HepG2 (cell line): ENCODE measurements around the gene HES2. TPM values are rescaled to one million over a fixed set of nuclear protein-coding genes. Genes with fewer than 3 reads are reported as not detected.

Source experiments
- ATAC-seq: fragments of 200-7000 bp; cut with Tn5 transposase; 3 replicates; pipeline ENCODE4 v1.9.1; 2020; ENCODE audit warnings: mild to moderate bottlenecking, moderate library complexity
- BruUV-seq: library from RNA; stranded (reverse); fragments of 400-500 nt; replicated peaks from 2 replicates; lab custom pipeline; 2021; lab: Mats Ljungman, UMichigan
- CTCF ChIA-PET: fragments of 300-600 bp; formaldehyde crosslinking; extraction: SDS; loops from one replicate; lab custom pipeline; 2021; ENCODE audit warnings: low total read pairs, inconsistent platforms, low intra/inter-chr PET ratio; lab: Yijun Ruan, JAX
- POLR2A ChIA-PET: fragments of 350-600 bp; sonication (Branson Sonifier 250); formaldehyde crosslinking; loops from one replicate; lab custom pipeline; 2020; ENCODE audit warnings: antibody characterized with exemption, inconsistent platforms; lab: Yijun Ruan, JAX
- DNase-seq: peaks from one replicate; pipeline ENCODE4 v3.0.0-alpha.2; 2015; ENCODE audit warnings: low spot score
- FAIRE-seq: peaks from 3 replicates; lab custom pipeline; 2011; peaks lifted over from hg19 to GRCh38; lab: Jason Lieb, UNC
- H2AFZ ChIP-seq: one replicate; pipeline ENCODE4 v1.6.1; 2011; ENCODE audit warnings: low read length, inconsistent platforms
- H3K27ac ChIP-seq: fragments of 300-600 bp; 3 replicates; pipeline ENCODE4 v1.8.0; 2011; ENCODE audit warnings: mixed run types, mild to moderate bottlenecking, mixed read lengths, low read length, inconsistent platforms; ENCODE audit not compliant: insufficient read depth; ENCODE audit errors: extremely low read length
- H3K27me3 ChIP-seq, 2 experiments: fragments of 200-600 bp in 1 of 2; 2 replicates in 1 of 2; 3 replicates in 1 of 2; pipeline versions ENCODE4 v1.6.0 to v1.8.0; 2011; ENCODE audit warnings: low read length in 2 of 2, mild to moderate bottlenecking in 2 of 2, moderate library complexity in 2 of 2, inconsistent platforms in 1 of 2; ENCODE audit not compliant: insufficient read depth in 2 of 2, control insufficient read depth in 1 of 2
- H3K36me3 ChIP-seq, 2 experiments: fragments of 200-600 bp in 1 of 2; replicated peaks in 1 of 2; 2 replicates in 1 of 2; 3 replicates in 1 of 2; pipeline versions ENCODE4 v1.5.1 to v1.8.0; 2011; ENCODE audit warnings: low read length in 2 of 2, inconsistent platforms in 1 of 2; ENCODE audit not compliant: insufficient read depth in 2 of 2, control insufficient read depth in 1 of 2
- H3K4me1 ChIP-seq: 2 replicates; pipeline ENCODE4 v1.5.1; 2012; ENCODE audit warnings: low read length, inconsistent platforms; ENCODE audit not compliant: insufficient read depth
- H3K4me2 ChIP-seq: 2 replicates; pipeline ENCODE4 v1.6.0; 2011; ENCODE audit warnings: low read depth, low read length, inconsistent platforms
- H3K4me3 ChIP-seq, 3 experiments: fragments of 200-600 bp in 1 of 3; sonication (generic), shearing (Covaris generic) in 1 of 3; replicated peaks in 1 of 3; 2 replicates each; pipeline ENCODE4 v1.5.1; 2011 to 2016; ENCODE audit warnings: low read length in 3 of 3, inconsistent platforms in 2 of 3, low read depth in 2 of 3, mild to moderate bottlenecking in 2 of 3, control low read depth in 1 of 3, mixed read lengths in 1 of 3; ENCODE audit not compliant: insufficient read depth in 1 of 3
- H3K79me2 ChIP-seq: one replicate; pipeline ENCODE4 v1.6.1; 2011; ENCODE audit warnings: low read length, inconsistent platforms; ENCODE audit not compliant: insufficient read depth
- H3K9ac ChIP-seq: 2 replicates; pipeline ENCODE4 v1.6.0; 2011; ENCODE audit warnings: mild to moderate bottlenecking, low read depth, low read length, inconsistent platforms; ENCODE audit not compliant: insufficient read depth
- H3K9me3 ChIP-seq: 2 replicates; pipeline ENCODE4 v1.5.1; 2012; ENCODE audit warnings: mild to moderate bottlenecking, low read length
- H4K20me1 ChIP-seq: 2 replicates; pipeline ENCODE4 v1.6.0; 2011; ENCODE audit warnings: inconsistent platforms, mild to moderate bottlenecking, low read length, moderate library complexity; ENCODE audit not compliant: insufficient read depth
- BRCA1 ChIP-seq: sonication (generic); formaldehyde crosslinking; IDR thresholded peaks from 2 replicates; pipeline ENCODE4 v1.4.0; 2020; ENCODE audit warnings: missing genetic modification reagents
- MXI1 ChIP-seq: IDR thresholded peaks from 3 replicates; pipeline ENCODE4 v1.6.1; 2012; ENCODE audit warnings: low read depth, low read length, inconsistent platforms, borderline replicate concordance
- NR2F2 ChIP-seq: IDR thresholded peaks from 2 replicates; pipeline ENCODE4 v1.6.1; 2012; ENCODE audit warnings: low read depth, inconsistent platforms, borderline replicate concordance
- PAF1 ChIP-seq: IDR thresholded peaks from 2 replicates; pipeline ENCODE4 v1.6.1; 2016; ENCODE audit warnings: missing genetic modification reagents, missing compliant biosample characterization
- POLR2AphosphoS5 ChIP-seq: IDR thresholded peaks from 2 replicates; pipeline ENCODE4 v1.6.1; 2012; ENCODE audit warnings: low read depth, low read length
- SIN3A ChIP-seq: IDR thresholded peaks from 2 replicates; pipeline ENCODE4 v1.6.1; 2011; ENCODE audit warnings: low read depth, mild to moderate bottlenecking, control low read depth, low read length, borderline replicate concordance
- SPEN ChIP-seq: sonication (generic); formaldehyde crosslinking; IDR thresholded peaks from 2 replicates; pipeline ENCODE4 v1.5.1; 2020; ENCODE audit warnings: low read depth, mild to moderate bottlenecking, missing genetic modification reagents
- SRSF1 ChIP-seq: fragments of 200-400 bp; formaldehyde crosslinking; optimal IDR thresholded peaks from 2 replicates; pipeline ENCODE3; 2017; ENCODE audit warnings: mild to moderate bottlenecking, low read depth, low read length, moderate library complexity
- ZFP37 ChIP-seq: sonication (generic); formaldehyde crosslinking; IDR thresholded peaks from 2 replicates; pipeline ENCODE4 v1.4.0; 2020; ENCODE audit warnings: missing genetic modification reagents, borderline replicate concordance
- ZNF101 ChIP-seq: sonication (generic); formaldehyde crosslinking; IDR thresholded peaks from 2 replicates; pipeline ENCODE4 v1.4.0; 2020; ENCODE audit warnings: mild to moderate bottlenecking, low read depth, missing genetic modification reagents, borderline replicate concordance
- ZNF224 ChIP-seq: sonication (generic); formaldehyde crosslinking; IDR thresholded peaks from 2 replicates; pipeline ENCODE4 v1.5.0; 2020; ENCODE audit warnings: mild to moderate bottlenecking, missing genetic modification reagents
- ZNF232 ChIP-seq: sonication (generic); formaldehyde crosslinking; IDR thresholded peaks from 2 replicates; pipeline ENCODE4 v1.4.0; 2020; ENCODE audit warnings: missing genetic modification reagents, borderline replicate concordance
- ZNF264 ChIP-seq: sonication (generic); formaldehyde crosslinking; IDR thresholded peaks from 2 replicates; pipeline ENCODE4 v1.4.0; 2020; ENCODE audit warnings: missing genetic modification reagents
- ZNF556 ChIP-seq: sonication (generic); formaldehyde crosslinking; IDR thresholded peaks from 2 replicates; pipeline ENCODE4 v1.4.0; 2020; ENCODE audit warnings: mild to moderate bottlenecking, missing genetic modification reagents, borderline replicate concordance
- ZNF678 ChIP-seq: sonication (generic); formaldehyde crosslinking; IDR thresholded peaks from 2 replicates; pipeline ENCODE4 v1.4.0; 2020; ENCODE audit warnings: mild to moderate bottlenecking, missing genetic modification reagents
- ZNF747 ChIP-seq: sonication (generic); formaldehyde crosslinking; IDR thresholded peaks from 2 replicates; pipeline ENCODE4 v1.8.1; 2023; ENCODE audit warnings: missing genetic modification reagents, mild to moderate bottlenecking, borderline replicate concordance
- ZSCAN21 ChIP-seq: sonication (generic); formaldehyde crosslinking; IDR thresholded peaks from 2 replicates; pipeline ENCODE4 v1.8.0; 2022; ENCODE audit warnings: mild to moderate bottlenecking, missing genetic modification reagents, moderate library complexity, borderline replicate concordance
- WGBS: methylation state at CpG from one replicate; pipeline ENCODE4 v1.1.6; 2017; ENCODE audit warnings: low lambda C conversion rate; 5-methylcytosine and 5-hydroxymethylcytosine counted together
- in situ Hi-C: cut with HindIII; loops from 2 replicates; pipeline ENCODE4 v1.10.0; 2017; ENCODE audit warnings: low pct_unique_long_range_greater_than_20kb; ENCODE audit not compliant: extremely low pct_ligation_motif_present
- intact Hi-C: fragments of 100-400 bp; cut with micrococcal nuclease; formaldehyde crosslinking; loops from one replicate; pipeline ENCODE4 v1.10.0; 2022; ENCODE audit not compliant: unreplicated experiment
- polyA plus RNA-seq, 8 experiments: library from polyadenylated mRNA; depleted of rRNA in 3 of 8; stranded (reverse) in 7 of 8; unstranded in 1 of 8; fragments of >200 nt; fragmentation: Illumina TruSeq in 4 of 8; extraction: Trizol in 4 of 8; gene quantifications; 2 replicates each; pipeline versions ENCODE4 v1.2.1 to v1.2.3, GENCODE V29; 2011 to 2016; ENCODE audit warnings: low read depth in 4 of 8, missing spikeins in 1 of 8, mixed read lengths in 1 of 8; ENCODE audit not compliant: insufficient read depth in 1 of 8
- total RNA-seq, 5 experiments: library from RNA; depleted of rRNA; stranded (reverse); fragments of >200 nt; fragmentation: Illumina TruSeq; extraction: Trizol; gene quantifications; 2 replicates each; pipeline ENCODE4 v1.2.3, GENCODE V29; 2016; ENCODE audit warnings: low read depth in 1 of 5
- TF ChIP-seq, protein P1 (sequence below): sonication (generic); formaldehyde crosslinking; IDR thresholded peaks from 2 replicates; pipeline ENCODE4 v1.5.0; 2020; ENCODE audit warnings: mild to moderate bottlenecking, missing genetic modification reagents, borderline replicate concordance
- TF ChIP-seq, protein P2 (sequence below): sonication (generic); formaldehyde crosslinking; IDR thresholded peaks from 2 replicates; pipeline ENCODE4 v1.5.0; 2020; ENCODE audit warnings: mild to moderate bottlenecking, missing genetic modification reagents, moderate library complexity

The HES2 gene
- total and polyA plus RNA-seq, 2 of the 13 experiments (the other 11 are each of a cell fraction or from before 2014, with no cell fraction given): 0.11 to 0.17 TPM

DNA sequence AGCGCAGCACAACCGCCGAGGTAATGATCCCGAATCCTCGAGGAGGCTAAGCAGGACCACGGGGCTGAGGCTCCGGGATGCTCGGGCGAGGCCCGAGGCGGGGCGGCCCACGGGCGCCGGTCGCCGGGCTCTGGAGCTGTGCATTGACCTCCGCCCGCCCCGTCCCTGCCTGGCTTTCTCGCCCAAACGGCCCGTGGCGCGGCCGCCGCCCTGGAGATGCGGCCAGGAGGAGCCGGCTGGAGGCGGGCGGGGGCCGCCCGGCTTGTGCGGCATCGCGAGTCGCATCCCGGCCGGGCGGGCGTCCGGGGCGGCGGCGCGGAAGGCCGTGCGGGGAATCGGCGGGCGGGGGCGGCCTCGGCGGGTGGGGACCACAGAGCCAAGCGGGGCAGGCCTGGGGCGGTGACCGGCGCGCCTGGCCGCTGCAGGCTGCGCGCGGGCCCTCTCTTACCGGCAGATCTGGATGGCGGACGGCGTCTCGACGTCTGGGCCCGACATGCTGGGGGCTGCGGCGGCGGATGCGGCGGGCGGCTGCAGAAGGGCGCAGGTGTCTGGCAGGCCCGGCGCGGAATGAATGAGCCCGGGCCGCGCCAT is 26.8 kb downstream of the HES2 start:
- Histone ChIP-seq H3K79me2 (peaks cover 17% of the 10 kb centered on the region), H3K27ac (peak overlapping the region; percentile 16), H3K4me3 (peak overlapping the region; percentile 65 to 76 (median 66)), H3K4me2 (peak overlapping the region; percentile 90), H3K4me1 (peaks cover 44% of the 10 kb centered on the region), H3K36me3 (no peaks in the 10 kb centered on the region), H3K27me3 (no peaks in the 10 kb centered on the region), H3K9ac (peak overlapping the region; percentile 88), H2AFZ (no peak overlapping the region), H4K20me1 (peaks cover 4% of the 10 kb centered on the region; the same call in 1 of the 2 replicates), H3K9me3 (no peaks in the 10 kb centered on the region)
- no TSS peak for BruUV-seq
- in situ Hi-C loops (no loop called here), intact Hi-C loops (loop anchor here (5.0 kb wide), 2 partner anchors 36 to 146 kb away; no protein-coding TSS in a partner anchor)
- WGBS: 20% methylated on average over 2 of the region's 83 CpGs
- DNase-seq (no peak), ATAC-seq (peak; percentile 21; the same call in 2 of the 3 replicates), FAIRE-seq (no peak)
- ChIA-PET POLR2A (interaction anchor here (1.0 to 3.8 kb wide), 6 partner anchors 9 to 187 kb away, joined by 3 to 24 read pairs (median 8); partner anchors contain the start of gene RNF207), CTCF (no interaction called here)
- TF ChIP-seq SIN3A (peak; percentile 70; the same call in 1 of the 2 replicates), ZNF101 (CRISPR knock-in tag) (no peak), ZNF224 (CRISPR knock-in tag) (no peak), BRCA1 (CRISPR knock-in tag) (no peak), SPEN (CRISPR knock-in tag) (peak; percentile 59; the same call in 1 of the 2 replicates), MXI1 (0 out of 3 replicates have a peak, but pooled peaks have one; percentile 37), ZNF264 (CRISPR knock-in tag) (no peak), ZNF747 (CRISPR knock-in tag) (no peak), ZSCAN21 (0 out of 2 replicates have a peak, but pooled peaks have one; percentile 11), PAF1 (no peak), POLR2AphosphoS5 (peak; percentile 9; the same call in 1 of the 2 replicates), ZNF556 (0 out of 2 replicates have a peak, but pooled peaks have one; percentile 37), ZNF232 (CRISPR knock-in tag) (no peak), ZFP37 (no peak), ZNF678 (0 out of 2 replicates have a peak, but pooled peaks have one; percentile 1), SRSF1 (peak; percentile 35), NR2F2 (0 out of 2 replicates have a peak, but pooled peaks have one; percentile 3)
- TF ChIP-seq, protein P1, sequence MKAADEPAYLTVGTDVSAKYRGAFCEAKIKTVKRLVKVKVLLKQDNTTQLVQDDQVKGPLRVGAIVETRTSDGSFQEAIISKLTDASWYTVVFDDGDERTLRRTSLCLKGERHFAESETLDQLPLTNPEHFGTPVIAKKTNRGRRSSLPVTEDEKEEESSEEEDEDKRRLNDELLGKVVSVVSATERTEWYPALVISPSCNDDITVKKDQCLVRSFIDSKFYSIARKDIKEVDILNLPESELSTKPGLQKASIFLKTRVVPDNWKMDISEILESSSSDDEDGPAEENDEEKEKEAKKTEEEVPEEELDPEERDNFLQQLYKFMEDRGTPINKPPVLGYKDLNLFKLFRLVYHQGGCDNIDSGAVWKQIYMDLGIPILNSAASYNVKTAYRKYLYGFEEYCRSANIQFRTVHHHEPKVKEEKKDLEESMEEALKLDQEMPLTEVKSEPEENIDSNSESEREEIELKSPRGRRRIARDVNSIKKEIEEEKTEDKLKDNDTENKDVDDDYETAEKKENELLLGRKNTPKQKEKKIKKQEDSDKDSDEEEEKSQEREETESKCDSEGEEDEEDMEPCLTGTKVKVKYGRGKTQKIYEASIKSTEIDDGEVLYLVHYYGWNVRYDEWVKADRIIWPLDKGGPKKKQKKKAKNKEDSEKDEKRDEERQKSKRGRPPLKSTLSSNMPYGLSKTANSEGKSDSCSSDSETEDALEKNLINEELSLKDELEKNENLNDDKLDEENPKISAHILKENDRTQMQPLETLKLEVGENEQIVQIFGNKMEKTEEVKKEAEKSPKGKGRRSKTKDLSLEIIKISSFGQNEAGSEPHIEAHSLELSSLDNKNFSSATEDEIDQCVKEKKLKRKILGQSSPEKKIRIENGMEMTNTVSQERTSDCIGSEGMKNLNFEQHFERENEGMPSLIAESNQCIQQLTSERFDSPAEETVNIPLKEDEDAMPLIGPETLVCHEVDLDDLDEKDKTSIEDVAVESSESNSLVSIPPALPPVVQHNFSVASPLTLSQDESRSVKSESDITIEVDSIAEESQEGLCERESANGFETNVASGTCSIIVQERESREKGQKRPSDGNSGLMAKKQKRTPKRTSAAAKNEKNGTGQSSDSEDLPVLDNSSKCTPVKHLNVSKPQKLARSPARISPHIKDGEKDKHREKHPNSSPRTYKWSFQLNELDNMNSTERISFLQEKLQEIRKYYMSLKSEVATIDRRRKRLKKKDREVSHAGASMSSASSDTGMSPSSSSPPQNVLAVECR: 0 out of 2 replicates have a peak, but pooled peaks have one; percentile 35
- TF ChIP-seq, protein P2, sequence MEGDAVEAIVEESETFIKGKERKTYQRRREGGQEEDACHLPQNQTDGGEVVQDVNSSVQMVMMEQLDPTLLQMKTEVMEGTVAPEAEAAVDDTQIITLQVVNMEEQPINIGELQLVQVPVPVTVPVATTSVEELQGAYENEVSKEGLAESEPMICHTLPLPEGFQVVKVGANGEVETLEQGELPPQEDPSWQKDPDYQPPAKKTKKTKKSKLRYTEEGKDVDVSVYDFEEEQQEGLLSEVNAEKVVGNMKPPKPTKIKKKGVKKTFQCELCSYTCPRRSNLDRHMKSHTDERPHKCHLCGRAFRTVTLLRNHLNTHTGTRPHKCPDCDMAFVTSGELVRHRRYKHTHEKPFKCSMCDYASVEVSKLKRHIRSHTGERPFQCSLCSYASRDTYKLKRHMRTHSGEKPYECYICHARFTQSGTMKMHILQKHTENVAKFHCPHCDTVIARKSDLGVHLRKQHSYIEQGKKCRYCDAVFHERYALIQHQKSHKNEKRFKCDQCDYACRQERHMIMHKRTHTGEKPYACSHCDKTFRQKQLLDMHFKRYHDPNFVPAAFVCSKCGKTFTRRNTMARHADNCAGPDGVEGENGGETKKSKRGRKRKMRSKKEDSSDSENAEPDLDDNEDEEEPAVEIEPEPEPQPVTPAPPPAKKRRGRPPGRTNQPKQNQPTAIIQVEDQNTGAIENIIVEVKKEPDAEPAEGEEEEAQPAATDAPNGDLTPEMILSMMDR (CRISPR knock-in tag): no peak
